ENCODE measurements around the gene LARP1B. TPM values are rescaled to one million over a fixed set of nuclear protein-coding genes. Genes with fewer than 3 reads are reported as not detected.

LARP1B gene
- total RNA-seq, 1 experiment from 2014 or later = 20.3 TPM

- H3K27ac ChIP-seq (ENCODE audit: low read depth, low read length, poor library complexity, severe bottlenecking) = no peak overlapping the region
- POLR2A ChIA-PET (ENCODE audit: low non-redundant PET) = no interaction called here
- H3K27me3 ChIP-seq (replicated peaks; ENCODE audit: insufficient read depth, low read depth, low read length, poor library complexity) = no peaks in the 10 kb centered on the region
- intact Hi-C loops (cut with micrococcal nuclease; ENCODE audit: unreplicated experiment) = loop anchor here (10.0 kb wide), 1 partner anchor 616 kb away; no protein-coding TSS in a partner anchor
- H3K9me3 ChIP-seq (ENCODE audit: low read depth, low read length, poor library complexity, severe bottlenecking) = no peaks in the 10 kb centered on the region
- no peaks in the 10 kb centered on the region for H3K4me1 ChIP-seq (ENCODE audit: insufficient read depth, low read length, poor library complexity, severe bottlenecking)
- no peaks in the 10 kb centered on the region for H3K36me3 ChIP-seq (ENCODE audit: insufficient read depth, low read length, poor library complexity, severe bottlenecking)
- no TSS peak for BruUV-seq (replicated peaks)
- CTCF ChIA-PET = no interaction called here
- DNase-seq (ENCODE audit: low spot score) = peak; percentile 67
- TF ChIP-seq, protein P1, sequence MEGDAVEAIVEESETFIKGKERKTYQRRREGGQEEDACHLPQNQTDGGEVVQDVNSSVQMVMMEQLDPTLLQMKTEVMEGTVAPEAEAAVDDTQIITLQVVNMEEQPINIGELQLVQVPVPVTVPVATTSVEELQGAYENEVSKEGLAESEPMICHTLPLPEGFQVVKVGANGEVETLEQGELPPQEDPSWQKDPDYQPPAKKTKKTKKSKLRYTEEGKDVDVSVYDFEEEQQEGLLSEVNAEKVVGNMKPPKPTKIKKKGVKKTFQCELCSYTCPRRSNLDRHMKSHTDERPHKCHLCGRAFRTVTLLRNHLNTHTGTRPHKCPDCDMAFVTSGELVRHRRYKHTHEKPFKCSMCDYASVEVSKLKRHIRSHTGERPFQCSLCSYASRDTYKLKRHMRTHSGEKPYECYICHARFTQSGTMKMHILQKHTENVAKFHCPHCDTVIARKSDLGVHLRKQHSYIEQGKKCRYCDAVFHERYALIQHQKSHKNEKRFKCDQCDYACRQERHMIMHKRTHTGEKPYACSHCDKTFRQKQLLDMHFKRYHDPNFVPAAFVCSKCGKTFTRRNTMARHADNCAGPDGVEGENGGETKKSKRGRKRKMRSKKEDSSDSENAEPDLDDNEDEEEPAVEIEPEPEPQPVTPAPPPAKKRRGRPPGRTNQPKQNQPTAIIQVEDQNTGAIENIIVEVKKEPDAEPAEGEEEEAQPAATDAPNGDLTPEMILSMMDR (conservative IDR thresholded peaks at IDR 0.05; ENCODE audit: low read depth, low read length) = peak; percentile 50; the same call in 1 of the 2 replicates
- no peak for TF ChIP-seq EZH2 (IDR thresholded peaks at IDR 0.05; ENCODE audit: borderline replicate concordance, low read depth, low read length, poor library complexity, severe bottlenecking)
- H3K4me3 ChIP-seq (ENCODE audit: low read depth, low read length, poor library complexity, severe bottlenecking) = no peak overlapping the region
Measured at GRCh38 chr4:128220286-128221235, 159.4 kb downstream of the LARP1B start.

DNA sequence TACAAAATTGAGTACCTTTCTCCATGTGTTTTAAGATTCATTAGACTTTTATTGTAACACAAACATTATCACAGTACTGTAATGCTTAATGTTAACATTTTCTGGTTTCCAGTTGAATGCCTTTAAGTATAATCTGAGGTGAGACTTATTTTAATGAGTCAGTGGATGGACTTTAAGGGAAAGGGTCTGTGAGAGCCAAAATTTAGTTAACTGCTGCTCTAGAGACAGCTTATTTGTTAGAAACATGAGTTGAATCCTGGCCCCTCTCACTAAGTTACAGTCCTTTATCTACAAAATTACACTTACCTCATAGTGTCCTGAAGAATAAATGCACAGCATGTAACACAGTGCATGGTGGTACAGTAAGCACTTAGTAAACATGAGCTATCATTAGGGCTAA, 160.5 kb downstream of the LARP1B start:
- ChIA-PET CTCF (no interaction called here), POLR2A (ENCODE audit: low non-redundant PET) (no interaction called here)

DNA sequence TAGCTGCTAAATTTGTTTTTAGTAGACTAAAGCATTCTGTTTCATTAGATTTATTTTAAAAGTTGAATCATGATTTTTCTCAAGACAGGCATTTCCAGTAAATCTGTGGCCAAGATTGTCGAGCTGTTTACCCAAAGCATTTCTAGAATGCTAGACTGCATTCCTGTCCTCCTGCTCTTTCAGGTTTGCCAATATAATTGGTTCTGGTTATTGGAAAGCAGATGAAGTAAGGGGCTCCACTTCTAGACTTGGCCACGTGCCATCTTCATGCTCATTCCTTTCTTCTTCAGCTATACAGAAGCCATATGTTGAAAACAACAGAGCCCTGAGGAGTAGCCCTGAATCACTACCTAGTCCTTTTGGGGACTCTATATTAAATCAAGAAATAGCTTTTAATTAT, 164.0 kb downstream of the LARP1B start:
- Histone ChIP-seq H3K27me3 (replicated peaks; ENCODE audit: insufficient read depth, low read depth, low read length, poor library complexity) (no peaks in the 10 kb centered on the region), H3K4me3 (ENCODE audit: low read depth, low read length, poor library complexity, severe bottlenecking) (no peak overlapping the region), H3K9me3 (ENCODE audit: low read depth, low read length, poor library complexity, severe bottlenecking) (no peaks in the 10 kb centered on the region), H3K27ac (ENCODE audit: low read depth, low read length, poor library complexity, severe bottlenecking) (no peak overlapping the region), H3K36me3 (ENCODE audit: insufficient read depth, low read length, poor library complexity, severe bottlenecking) (no peaks in the 10 kb centered on the region), H3K4me1 (ENCODE audit: insufficient read depth, low read length, poor library complexity, severe bottlenecking) (no peaks in the 10 kb centered on the region)
- TF ChIP-seq EZH2 (IDR thresholded peaks at IDR 0.05; ENCODE audit: borderline replicate concordance, low read depth, low read length, poor library complexity, severe bottlenecking) = no peak
- TF ChIP-seq, protein P1 (conservative IDR thresholded peaks at IDR 0.05; ENCODE audit: low read depth, low read length) = no peak
- DNase-seq (ENCODE audit: low spot score) = peak; percentile 22
- ChIA-PET POLR2A (ENCODE audit: low non-redundant PET) (interaction anchor here (0.7 kb wide), 1 partner anchor 9 kb away, joined by 3 read pairs; no protein-coding TSS in a partner anchor), CTCF (no interaction called here)
- intact Hi-C loops (cut with micrococcal nuclease; ENCODE audit: unreplicated experiment) = loop anchor here (10.0 kb wide), 1 partner anchor 620 kb away; no protein-coding TSS in a partner anchor
- no TSS peak for BruUV-seq (replicated peaks)

More for the DNA sequence above, 160.5 kb downstream of the LARP1B start:
- H3K4me3 ChIP-seq (ENCODE audit: low read depth, low read length, poor library complexity, severe bottlenecking) = no peak overlapping the region
- no TSS peak for BruUV-seq (replicated peaks)
- H3K36me3 ChIP-seq (ENCODE audit: insufficient read depth, low read length, poor library complexity, severe bottlenecking) = no peaks in the 10 kb centered on the region
- no peaks in the 10 kb centered on the region for H3K4me1 ChIP-seq (ENCODE audit: insufficient read depth, low read length, poor library complexity, severe bottlenecking)
- H3K27ac ChIP-seq (ENCODE audit: low read depth, low read length, poor library complexity, severe bottlenecking) = no peak overlapping the region
- H3K9me3 ChIP-seq (ENCODE audit: low read depth, low read length, poor library complexity, severe bottlenecking) = no peaks in the 10 kb centered on the region
- no peaks in the 10 kb centered on the region for H3K27me3 ChIP-seq (replicated peaks; ENCODE audit: insufficient read depth, low read depth, low read length, poor library complexity)
- intact Hi-C loops (cut with micrococcal nuclease; ENCODE audit: unreplicated experiment) = loop anchor here (10.0 kb wide), 1 partner anchor 617 kb away; no protein-coding TSS in a partner anchor
- no peak for TF ChIP-seq EZH2 (IDR thresholded peaks at IDR 0.05; ENCODE audit: borderline replicate concordance, low read depth, low read length, poor library complexity, severe bottlenecking)
- TF ChIP-seq, protein P1 (conservative IDR thresholded peaks at IDR 0.05; ENCODE audit: low read depth, low read length) = no peak
- no peak for DNase-seq (ENCODE audit: low spot score)

Measured in A673 (cell line).